Renal pelvis (tissue), 4 donors: Measurements from ENCODE around the gene SPAG9. TPM values are rescaled to one million over a fixed set of nuclear protein-coding genes. Genes with fewer than 3 reads are reported as not detected.

ENCODE experiments used
- DNase-seq: peaks from one replicate; pipeline ENCODE4 v3.0.0-alpha.2; 2013
- polyA plus RNA-seq, 3 donors: library from polyadenylated mRNA; unstranded; fragments of 120-200 nt; gene quantifications; one replicate each; pipeline ENCODE4 v1.2.1, GENCODE V29; 2013; ENCODE audit not compliant: insufficient read length in 3 of 3

Gene SPAG9
- polyA plus RNA-seq, 3 donors = 88.3 to 119 (median 115) TPM

DNA sequence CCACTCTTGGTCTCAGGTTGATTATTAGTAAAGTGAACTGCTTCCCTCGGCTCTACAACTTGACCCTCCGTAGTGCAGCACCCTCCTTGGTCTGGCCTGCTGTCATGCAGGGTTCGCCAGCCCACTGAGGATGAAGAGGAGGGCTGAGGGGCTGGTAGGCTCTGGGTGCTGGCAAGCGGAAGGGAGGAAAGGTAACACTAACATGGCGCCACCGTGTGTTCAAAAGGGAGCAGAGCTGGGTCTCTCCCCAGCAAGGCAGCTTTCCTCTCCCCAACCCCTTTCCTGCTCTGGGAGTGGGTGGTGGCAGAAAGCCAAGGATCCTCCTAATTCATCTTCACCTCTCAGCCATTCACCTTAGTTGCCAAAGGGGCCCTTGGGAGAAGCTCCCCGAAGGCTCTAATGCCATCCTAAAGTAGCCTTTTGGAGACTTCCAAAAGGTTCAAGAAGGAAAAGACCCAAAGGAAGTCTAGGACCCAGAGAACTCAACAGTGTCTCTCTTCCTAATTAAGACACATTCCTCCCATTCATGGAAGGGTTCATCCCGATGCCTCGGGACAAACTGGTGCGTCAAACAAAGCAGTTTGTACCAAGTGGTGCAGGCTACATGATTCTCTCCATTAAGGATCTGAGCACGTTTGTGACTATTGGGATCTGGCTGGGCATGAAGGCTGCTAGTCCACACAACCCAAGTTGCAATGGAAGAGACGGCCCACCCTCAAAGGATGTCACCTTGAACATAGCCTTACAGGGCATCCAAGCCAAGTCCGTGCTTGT is 163.7 kb downstream of the SPAG9 start:
- peak; percentile 52 for DNase-seq

DNA sequence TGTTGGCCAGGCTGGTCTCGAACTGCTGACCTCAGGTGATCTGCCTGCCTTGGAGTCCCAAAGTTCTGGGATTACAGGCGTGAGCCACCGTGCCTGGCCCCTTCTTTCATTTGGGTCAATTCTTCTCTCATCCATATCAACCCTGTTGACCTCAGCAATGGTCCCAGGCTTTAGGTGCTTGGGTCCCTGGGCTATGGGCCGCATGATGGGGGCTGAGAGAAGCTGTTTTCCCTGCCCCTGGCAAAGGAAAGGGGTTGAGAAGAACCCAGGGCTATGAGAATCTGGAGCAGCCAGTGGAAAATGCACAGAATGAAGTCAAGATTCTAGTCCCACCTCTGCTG is 164.3 kb downstream of the SPAG9 start:
- DNase-seq = no peak

DNA sequence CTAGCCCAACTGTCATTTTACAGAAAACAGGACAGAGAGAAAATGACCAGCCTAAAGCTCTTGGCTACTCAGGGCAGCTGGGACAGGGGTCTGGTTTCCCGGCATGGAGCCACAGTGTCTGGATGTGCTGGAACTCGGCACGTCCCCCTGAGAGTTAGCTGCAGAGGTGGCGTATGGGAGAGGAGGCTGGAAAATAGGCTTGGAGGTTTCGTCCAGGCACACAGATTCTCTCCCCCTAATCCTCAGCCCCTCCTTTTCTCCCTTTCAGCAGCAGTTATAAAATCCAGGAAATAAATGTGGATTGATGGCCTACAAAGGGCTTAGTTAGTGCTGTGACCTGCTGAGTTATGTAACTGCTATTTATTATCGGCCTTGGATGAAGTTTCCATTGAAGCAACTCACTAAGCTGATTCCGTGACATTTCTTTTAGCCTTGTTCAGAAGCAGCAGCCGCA is 165.0 kb downstream of the SPAG9 start:
- peak; percentile 39 for DNase-seq

DNA sequence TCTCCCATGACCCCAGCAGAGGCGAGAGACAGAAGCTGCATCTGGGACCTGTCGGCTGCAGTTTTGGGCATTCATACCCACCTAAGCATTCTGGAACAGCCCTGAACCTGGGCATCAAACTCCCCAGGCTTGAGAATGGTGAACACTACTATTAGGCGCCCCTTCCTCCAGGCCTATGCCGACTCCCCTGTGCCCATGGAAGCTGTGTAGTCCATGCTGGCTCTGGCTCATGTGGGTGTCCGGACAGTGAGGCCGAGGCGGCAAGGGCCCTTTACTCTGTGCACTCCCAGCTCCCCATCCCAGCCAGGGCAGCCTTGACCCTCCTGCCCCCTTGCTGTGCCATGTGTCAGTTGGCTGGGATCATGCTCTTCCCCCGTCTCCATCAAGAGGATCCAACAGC is 165.5 kb downstream of the SPAG9 start:
- DNase-seq = no peak

DNA sequence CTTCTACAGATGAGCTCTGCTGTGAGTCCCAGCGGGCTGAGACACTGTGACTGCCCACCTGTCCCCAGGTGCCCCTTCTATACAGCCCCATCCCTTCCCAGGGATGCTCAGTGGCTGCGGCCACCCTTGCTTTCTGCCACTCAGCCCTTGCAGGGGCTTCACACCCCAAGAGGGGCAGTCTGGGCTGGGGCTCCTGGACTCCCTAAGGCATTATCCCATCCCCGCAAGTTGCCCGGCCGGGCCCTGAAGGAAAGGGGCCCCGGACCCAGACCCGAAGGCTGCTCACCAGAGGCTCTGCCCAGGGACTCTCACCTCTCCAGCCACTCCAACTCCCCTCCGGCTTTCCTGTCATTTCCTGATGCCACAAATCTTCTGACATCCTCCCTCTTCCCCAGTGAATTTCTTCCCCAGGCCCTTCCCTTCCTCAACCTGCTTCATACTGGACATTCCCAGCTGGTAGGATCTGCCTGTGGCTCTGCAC is 166.0 kb downstream of the SPAG9 start:
- no peak for DNase-seq

DNA sequence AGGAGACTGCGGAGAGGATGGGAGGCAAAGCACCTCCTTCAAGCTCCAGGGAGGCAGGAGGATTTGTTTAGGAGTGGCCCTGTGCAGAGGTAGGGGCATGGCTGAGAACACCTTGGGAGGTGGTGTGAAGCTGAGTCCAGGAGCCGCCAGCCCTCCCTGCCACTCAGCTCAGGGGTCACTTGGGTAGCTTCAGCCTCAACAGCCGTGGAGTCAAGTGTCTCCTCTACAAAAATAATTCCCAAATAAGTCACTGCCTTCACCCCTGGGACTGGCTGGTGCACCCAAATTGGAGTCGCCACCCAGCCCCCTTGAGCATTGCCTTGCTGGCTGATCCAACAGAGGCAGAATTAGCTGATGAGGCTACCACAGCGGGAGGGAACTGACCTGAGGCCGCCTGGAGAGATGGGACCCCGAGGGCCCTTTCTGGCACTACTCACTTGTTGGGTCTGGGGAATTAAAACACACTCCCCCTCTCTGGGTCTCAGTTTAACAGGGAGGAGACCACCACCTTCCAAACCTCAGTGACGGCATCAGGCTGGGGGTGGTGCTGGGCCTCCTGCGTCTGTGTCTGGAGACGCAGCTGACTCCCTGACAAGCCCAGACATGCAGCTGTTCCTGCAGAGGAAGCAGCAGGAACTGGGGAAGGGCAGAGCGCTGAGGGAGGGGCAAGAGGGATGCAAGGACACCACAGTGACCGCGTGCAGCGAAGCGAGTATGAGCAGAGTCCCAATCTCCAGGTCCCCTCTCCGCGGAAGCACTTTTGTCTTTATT is 166.7 kb downstream of the SPAG9 start:
- peak; percentile 63 for DNase-seq

DNA sequence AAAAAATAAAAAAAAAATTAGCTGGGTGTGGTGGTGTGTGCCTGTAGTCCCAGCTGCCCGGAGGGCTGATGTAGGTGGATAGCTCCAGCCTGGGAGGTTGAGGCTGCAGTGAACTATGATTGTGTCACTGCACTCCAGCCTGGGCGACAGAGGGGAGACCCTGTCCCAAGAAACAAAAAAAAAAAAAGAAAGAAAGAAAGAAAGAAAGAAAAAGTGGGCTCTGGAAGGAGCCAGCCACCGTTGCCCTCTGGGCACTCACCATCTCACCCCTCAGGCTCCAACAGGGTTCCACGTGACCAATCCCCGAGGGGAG is 167.2 kb downstream of the SPAG9 start:
- no peak for DNase-seq

DNA sequence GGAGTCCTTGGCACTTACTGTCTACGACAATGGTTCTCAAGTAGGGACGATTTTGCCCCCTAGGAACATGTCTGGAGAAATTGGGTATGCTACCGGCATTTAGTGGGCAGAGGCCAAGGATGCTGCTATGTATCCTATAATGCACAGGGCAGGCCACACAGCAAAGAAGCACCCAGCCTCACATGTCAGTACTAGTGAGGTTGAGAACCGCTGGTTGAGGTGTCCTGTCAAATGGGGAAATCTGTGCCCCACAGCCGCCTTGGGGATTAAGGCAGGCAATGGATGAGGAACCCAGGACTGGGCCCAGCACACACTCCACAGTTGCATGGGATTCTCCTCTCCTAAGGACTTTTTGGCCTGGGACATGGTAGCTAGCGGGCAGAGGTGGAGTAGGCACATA is 167.8 kb downstream of the SPAG9 start:
- no peak for DNase-seq

DNA sequence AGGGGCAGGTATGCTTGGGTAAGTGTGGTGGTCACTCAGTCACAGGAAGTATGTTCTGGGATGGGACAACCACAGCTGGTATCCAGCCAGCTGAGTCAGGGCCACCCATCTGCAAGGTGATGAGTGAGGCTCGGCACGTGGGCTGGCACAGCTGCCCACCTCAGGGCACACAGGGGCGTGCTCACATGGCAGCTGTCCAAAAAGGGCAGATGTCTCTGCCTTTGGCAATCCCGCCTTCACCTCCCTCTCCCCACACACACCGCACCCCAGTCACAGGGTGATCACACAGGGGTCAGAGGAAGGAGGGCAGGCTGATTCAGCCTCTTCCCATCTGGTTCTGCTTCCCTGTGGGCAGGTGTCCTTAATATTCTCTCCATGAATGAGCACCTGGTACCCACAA is 168.7 kb downstream of the SPAG9 start:
- no peak for DNase-seq

DNA sequence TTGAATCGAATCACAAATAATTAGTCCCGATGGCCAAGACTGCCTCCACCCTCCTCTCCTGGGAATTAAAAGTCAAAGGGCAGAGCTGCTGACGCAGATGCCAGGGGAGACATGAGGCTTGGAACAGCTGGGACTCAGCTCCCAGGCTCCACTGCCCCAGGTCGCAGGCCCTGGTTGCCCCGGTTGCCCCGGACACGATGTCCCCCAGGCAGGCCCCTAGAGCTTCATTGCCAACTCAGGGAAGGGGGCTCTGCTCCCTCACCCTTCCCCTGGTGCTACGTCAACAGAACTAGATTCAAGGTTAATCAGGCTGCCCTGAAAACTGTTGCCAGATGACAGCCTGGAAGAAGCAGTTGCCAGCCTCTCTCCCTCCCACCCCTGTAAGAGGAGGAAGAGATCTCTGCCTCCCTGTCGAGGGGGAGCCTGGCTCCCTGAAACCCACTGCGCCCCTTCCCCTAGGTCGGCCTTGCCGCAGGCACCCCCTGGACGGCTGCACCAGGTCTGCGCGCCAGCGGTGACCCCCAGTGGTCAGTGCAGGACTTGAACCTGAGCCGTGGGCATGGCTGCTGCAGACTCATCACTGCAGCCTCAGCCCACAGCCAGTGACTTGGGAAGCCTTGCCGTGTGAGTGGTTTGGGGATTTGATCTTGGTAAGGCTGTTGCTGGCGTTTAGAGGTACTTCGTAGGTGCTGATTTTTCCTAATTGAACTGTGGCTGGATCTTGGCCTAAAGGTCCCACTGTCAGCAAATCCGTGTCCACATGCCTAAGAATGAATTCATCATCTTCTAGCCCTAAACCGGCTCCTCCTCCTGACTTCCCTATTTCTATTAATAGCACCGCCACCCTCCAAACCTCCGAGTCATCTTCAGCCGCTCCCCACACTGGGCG is 170.4 kb downstream of the SPAG9 start:
- no peak for DNase-seq

DNA sequence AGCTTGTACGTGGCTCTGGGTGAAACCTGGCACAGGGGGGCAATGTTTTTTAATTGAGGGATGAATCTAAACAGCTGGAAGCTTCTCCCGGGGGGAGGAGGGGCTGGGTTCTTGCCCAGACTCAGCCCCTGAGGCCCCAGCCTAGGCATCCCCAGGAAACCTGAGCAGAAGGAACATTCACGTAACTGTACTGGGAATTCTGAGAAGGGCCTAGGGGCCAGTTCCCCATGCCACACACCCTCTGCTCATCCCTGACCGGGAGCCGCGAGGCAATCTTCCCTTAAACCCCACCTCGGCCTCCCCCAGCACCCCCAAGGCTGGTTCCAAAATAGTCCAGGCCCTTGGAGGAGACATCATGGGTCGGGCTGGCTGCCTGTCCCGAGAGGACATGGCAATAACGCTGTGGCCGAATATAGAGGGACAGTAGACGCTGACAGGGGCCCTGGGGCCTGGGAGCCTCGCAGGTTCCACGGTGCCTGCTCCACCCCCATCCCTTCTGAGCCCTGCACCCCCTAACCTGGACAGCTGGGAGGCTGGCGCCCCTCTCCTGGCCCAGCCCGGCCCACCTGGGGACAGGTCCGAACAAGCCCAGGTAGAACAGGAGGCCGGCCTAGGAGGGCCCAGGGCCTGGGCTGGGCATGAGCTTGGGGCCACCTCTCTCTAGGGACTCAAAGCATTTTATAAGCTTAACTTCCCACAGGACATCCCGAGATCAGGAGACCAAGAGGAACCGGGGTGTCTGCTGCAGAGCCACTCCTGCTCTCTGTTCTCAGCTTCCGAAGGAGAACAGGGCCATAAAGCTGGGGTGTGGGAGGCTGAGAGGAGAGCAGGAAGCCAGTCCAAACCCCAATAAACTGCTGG is 171.3 kb downstream of the SPAG9 start:
- no peak for DNase-seq

DNA sequence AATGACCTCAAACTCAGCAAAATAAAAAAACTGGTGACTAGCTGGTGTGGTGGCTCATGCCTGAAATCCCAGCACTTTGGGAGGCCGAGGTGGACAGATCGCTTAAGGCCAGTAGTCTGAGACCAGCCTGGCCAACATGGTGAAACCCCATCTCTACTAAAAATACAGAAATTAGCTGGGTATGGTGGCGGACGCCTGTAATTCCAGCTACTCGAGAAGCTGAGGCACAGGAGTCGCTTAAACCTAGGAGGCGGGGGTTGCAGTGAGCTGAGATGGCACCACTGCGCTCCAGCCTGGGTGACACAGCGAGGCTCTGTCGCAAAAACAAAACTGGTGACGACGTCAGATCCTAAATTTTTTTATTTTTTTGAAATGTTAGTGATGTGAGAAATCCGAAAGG is 172.0 kb downstream of the SPAG9 start:
- no peak for DNase-seq

DNA sequence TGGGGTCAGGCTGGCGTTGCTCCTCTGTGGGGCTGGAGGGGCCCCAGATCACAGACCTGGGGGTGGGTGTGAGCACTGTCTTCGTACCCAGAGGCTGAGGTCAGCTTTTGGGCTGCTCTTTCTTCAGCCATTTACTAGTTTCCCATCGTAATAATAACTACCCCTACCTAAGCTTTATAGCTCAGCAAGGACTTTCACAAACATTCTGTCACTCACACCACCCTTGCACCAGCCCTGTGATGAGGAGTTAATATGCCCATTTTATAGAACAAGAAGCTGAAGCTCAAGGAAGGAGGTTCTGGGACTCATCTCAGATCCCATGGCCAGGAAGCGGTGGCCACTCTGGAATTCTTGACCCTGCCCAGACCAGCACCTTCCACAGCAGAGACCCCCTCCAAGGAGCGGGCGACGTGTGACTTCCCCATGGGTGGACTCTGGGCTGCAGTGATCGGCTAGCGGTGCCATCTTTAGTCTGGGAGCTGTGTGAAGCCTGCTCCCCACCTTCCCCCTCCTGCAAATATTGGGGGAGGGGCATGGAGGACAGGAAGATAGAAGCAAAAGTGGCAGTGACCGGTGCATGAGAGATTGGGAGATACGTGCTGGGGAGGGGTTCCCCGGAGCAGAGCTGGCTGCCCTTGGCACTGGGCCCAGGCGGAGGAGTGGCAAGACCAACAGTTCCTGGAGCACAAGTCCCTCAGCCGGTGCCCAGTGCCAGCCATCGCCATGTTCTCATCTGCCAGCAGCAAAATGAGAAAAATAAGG is 172.7 kb downstream of the SPAG9 start:
- no peak for DNase-seq

DNA sequence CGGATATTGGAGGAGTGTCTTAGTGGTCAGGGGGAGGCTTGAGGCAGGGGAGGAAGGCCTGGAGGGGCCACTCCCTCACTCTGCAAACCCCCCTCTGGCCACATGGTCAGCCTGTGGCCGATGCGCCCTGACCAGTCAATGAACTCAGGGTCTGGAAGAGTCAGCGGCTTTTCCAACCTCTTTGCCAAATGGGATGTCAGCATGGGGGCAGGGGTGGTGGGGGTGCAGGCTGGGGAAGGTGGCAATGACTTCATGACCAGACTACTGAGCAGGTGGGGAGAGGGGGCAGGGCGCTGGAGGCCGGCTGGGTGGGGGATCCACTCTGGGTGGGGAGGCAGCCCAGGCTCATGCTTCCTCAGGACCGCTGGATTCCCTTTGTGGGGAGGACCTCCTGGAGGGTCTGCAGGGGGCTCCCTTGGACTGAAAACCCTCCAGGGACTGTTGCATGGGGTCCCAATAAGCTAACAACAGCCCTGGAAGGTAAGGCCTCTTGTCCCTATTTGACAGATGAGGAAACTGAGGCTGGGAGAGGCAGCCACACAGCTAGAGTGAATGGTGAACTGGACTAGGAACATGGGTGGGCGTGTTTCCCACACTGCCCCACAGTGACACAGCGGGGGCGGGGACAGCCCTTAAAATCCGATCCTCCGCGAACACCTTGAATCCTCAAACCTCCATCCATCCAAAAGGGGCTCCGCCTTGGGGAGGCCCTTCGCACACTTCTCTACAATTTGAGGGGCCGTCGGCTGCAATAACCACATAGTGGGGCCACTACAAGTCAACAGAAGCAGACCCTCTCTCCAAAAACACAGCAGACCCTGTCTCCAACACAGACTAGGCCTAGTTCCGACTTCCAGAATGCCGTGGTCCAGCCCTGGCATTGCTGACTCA is 173.5 kb downstream of the SPAG9 start:
- no peak for DNase-seq

DNA sequence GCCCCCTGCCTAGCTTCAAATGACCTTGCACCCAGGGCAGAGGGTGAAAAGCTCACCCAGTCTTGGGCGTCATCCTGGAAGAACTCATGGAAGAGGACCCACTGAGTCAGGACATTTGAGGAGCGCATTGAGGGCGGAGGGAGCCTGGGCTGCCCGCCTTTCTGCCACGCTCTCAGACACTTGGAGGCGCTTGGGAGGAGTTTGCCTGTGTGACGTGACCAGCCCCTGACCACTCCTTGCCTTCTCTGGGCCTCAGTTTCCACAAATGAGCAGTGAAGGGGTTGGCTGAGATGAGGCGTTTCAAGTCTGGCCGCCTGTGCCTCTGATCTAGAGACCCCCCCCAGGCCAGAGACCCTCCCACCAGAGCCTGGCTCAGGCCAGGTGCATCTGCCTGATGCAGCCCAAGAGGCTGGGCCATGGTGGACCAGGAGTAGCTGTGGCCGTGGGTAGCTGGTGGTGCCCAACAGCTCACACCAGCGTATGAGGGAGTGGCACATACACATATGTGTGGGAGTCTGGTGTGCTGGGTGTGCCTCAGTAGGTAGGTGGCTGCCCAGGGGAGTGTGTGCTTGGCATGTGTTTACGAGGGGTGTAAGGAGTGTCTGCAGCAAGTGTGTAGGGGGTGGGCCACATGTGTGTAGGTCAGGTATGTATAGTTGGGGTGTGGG is 174.3 kb downstream of the SPAG9 start:
- DNase-seq = no peak

DNA sequence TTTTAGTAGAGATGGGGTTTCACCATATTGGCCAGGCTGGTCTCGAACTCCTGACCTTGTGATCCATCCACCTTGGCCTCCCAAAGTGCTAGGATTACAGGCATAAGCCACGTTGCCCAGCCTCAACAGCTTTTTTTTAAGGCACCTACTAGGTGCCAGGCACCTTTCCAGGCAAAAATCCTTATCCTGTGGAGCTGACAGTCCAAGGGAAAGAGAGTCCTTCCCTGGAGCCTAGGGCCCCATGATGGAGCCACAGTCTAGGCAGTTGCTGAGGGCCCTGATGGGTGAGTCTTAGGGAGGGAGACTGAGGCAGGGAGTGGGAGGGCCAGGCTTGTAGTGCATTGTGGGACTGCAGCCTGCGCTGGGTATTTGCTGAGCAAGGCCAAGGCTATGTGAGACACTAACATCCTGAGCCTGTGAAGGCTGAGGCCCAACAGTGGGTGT is 174.9 kb downstream of the SPAG9 start:
- DNase-seq = no peak

DNA sequence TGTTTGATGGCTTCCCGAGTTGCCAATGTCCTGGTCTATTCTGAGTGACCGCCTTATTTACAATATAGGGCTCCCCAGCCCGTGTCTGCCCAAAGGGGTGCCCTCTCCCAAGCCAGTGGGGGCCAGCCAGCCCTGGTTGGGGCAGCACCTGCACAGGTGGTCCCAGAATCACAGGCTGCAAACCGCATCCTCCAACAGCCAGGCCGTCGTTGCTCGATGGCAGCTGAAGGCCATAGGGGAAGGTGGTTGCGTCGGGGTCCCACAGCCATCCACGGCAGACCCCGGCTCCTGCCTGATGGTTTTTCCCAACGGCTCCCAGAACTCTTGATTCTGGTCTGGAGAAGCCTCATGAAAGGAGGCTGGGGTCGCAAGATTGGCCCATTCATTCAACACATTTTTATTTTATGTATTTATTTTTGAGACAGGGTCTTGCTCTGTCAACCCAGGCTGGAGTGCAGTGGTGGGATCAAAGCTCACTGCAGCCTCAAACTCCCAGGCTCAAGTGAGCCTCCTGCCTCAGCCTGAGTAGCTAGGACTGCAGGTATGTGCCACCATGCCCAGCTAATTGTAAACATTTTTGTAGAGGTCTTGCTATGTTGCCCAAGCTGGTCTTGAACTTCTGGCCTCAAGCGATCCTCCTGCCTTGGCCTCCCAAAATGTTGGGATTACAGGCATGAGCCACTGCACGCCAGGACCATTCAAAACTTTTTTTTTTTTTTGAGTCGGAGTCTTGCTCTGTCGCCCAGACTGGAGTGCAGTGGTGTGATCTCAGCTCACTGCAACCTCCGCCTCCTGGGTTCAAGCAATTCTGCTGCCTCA is 175.6 kb downstream of the SPAG9 start:
- DNase-seq = no peak
